Fibroblast of the aortic adventitia (primary cell): ENCODE results near the gene ARG2. TPM values are rescaled to one million over a fixed set of nuclear protein-coding genes. Genes with fewer than 3 reads are reported as not detected.

ENCODE experiments used
- DNase-seq: peaks from one replicate; pipeline ENCODE4 v3.0.0-alpha.2; 2010; ENCODE audit warnings: low read depth
- H3K4me3 ChIP-seq: 2 replicates; pipeline ENCODE4 v1.5.1; 2011; ENCODE audit warnings: low read depth, mild to moderate bottlenecking, control low read depth, low read length, moderate library complexity
- total RNA-seq: library from RNA; depleted of rRNA; stranded (reverse); fragments of >200 nt; gene quantifications from 2 replicates; pipeline ENCODE4 v1.2.3, GENCODE V29; 2012; ENCODE audit warnings: low replicate concordance
- TF ChIP-seq, protein P1 (sequence below): IDR thresholded peaks from 2 replicates; pipeline ENCODE4 v1.5.1; 2011; ENCODE audit warnings: mild to moderate bottlenecking, low read length, control low read depth, inconsistent platforms; ENCODE audit not compliant: insufficient read depth

The ARG2 gene
- total RNA-seq, 1 donor: 7.0 TPM

DNA sequence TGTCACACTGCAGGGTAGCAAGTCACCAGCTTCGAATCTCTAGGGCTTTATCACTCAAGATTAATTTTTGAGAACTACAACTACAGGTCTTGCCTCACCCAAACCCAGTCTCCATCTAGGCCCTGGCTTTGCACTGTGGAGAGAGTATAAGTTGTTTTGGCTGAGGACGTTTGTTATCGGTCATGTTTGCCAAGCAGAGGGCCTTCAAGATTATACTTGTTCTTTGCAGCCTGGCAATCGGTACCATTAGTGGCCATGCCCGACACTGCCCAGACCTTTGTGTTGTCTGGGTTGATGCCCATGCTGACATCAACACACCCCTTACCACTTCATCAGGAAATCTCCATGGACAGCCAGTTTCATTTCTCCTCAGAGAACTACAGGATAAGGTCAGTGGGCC lies 25.7 kb downstream of the ARG2 start:
- H3K4me3 ChIP-seq: no peak overlapping the region
- TF ChIP-seq, protein P1, sequence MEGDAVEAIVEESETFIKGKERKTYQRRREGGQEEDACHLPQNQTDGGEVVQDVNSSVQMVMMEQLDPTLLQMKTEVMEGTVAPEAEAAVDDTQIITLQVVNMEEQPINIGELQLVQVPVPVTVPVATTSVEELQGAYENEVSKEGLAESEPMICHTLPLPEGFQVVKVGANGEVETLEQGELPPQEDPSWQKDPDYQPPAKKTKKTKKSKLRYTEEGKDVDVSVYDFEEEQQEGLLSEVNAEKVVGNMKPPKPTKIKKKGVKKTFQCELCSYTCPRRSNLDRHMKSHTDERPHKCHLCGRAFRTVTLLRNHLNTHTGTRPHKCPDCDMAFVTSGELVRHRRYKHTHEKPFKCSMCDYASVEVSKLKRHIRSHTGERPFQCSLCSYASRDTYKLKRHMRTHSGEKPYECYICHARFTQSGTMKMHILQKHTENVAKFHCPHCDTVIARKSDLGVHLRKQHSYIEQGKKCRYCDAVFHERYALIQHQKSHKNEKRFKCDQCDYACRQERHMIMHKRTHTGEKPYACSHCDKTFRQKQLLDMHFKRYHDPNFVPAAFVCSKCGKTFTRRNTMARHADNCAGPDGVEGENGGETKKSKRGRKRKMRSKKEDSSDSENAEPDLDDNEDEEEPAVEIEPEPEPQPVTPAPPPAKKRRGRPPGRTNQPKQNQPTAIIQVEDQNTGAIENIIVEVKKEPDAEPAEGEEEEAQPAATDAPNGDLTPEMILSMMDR: no peak
- no peak for DNase-seq

DNA sequence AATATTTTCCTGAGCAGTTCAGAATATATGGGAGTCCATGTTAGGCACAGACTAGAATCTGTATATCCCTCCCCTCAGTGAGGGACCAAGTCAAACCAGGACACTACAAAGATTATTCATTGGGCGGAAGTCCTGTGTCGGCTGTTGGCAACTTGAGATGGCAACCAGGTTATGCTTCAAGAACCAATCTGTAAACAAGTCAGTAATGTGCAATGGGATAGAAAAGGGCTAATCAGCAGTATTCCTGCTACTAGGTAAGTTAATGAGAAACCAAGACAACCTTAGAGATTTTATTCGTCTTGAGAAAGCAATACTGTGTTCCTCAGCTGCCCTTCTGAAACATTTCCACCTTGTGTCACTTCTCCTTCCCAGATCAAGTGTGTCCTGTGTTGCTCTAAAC lies 26.4 kb downstream of the ARG2 start:
- H3K4me3 ChIP-seq: no peak overlapping the region
- TF ChIP-seq, protein P1: no peak
- no peak for DNase-seq

DNA sequence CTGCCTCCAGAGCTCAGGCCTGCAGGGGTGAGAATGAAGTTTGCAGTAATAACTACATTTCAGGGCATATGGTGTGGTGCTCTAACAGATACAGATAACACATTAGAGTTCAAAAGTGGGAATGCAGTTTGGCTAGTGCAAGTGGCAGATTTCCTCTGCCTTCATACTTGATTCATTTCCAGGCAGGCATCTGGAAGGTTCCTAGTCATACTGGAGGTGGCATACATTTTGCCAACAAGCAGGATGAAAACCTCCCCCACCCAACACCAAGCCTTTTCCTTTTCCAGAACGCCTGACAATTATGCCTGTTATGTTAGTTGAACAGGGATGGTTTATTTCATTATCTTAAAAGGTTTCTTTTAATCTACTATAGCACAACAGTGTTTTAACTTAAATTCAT lies 30.4 kb downstream of the ARG2 start:
- DNase-seq: peak; percentile 15
- TF ChIP-seq, protein P1: no peak
- H3K4me3 ChIP-seq: no peak overlapping the region

DNA sequence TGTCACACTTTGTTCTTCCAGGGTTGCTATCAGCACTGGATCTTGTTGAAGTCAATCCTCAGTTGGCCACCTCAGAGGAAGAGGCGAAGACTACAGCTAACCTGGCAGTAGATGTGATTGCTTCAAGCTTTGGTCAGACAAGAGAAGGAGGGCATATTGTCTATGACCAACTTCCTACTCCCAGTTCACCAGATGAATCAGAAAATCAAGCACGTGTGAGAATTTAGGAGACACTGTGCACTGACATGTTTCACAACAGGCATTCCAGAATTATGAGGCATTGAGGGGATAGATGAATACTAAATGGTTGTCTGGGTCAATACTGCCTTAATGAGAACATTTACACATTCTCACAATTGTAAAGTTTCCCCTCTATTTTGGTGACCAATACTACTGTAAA lies 31.0 kb downstream of the ARG2 start:
- no peak overlapping the region for H3K4me3 ChIP-seq
- DNase-seq: peak; percentile 61
- TF ChIP-seq, protein P1: no peak

DNA sequence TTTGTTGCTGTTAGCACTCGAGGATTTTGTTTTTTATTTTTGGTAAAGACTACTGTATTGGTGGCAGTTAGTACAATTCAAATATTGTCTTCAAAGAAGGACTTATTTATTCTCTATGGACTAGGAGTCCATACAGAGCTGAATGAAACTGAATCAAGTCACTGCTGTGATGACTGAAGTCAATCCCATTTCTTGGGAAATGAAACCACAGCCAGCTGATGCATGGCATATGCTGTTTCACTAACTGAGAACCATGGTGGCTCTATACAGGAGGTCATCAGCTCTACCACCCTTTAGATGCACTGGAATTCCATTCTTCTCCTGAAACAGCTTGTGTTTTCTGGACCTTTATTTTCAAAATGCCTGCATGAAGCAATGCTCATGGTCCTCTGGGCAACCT lies 32.5 kb downstream of the ARG2 start:
- no peak overlapping the region for H3K4me3 ChIP-seq
- TF ChIP-seq, protein P1: no peak
- no peak for DNase-seq

DNA sequence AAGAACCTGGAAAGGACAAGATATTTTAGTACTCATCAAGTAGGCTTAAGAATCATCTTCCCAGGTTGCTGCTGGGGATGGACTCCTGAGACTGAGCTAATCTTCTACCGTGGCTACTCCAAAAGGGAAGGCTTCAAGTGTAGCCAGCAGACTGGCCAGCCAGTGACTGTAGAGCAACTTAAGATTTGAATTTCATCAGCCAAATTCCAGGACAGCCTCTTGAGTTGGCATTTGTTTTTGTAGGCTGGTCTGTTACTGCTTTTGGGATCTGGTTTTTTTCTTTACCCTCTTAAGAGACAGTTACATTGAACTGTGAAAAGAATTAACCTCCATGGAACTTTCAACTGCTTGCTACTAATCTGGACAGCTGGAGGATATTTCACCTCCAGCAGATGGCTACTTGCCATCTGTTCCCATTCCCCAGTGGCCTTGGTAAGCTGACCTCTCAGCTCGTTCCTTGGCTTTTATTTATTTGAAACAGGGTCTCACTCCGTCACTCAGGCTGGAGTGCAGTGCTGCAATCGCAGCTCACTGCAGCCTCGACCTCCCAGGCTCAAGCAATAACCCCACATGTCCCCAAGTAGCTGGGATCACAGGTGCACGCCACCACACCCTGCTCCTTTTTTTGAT lies 34.0 kb downstream of the ARG2 start:
- peak; percentile 82 for DNase-seq
- TF ChIP-seq, protein P1: no peak
- no peak overlapping the region for H3K4me3 ChIP-seq

DNA sequence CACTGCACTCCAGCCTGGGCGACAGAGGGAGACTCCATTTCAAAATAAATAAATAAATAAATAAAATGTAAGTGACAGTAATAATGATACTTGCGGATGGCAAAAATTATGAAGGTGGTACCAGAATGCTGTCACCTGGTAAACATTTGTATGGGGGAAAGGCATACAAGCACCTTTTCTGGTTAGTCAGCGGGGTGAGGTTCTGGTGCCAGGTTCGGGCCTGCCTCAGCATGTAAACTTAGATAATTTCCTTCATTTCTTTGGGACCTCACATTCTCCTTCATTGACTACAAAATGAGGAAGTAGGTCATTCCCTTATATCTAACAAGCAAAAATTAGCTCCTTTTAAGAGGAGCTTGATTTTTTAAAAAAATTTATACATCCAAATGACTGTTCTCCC lies 43.9 kb downstream of the ARG2 start:
- TF ChIP-seq, protein P1: no peak
- no peak overlapping the region for H3K4me3 ChIP-seq
- no peak for DNase-seq
